ENCODE measurements around the gene RIOX2. TPM values are rescaled to one million over a fixed set of nuclear protein-coding genes. Genes with fewer than 3 reads are reported as not detected.

The RIOX2 gene
- total and polyA plus RNA-seq, 2 of the 13 experiments (the other 11 are each of a cell fraction or from before 2014, with no cell fraction given), result 19.9 to 43.3 TPM

- TF ChIP-seq MTF2 (CRISPR knock-in tag; IDR thresholded peaks at IDR 0.05; ENCODE audit: borderline replicate concordance), result no peak
- TF ChIP-seq ZNF772 (CRISPR knock-in tag; IDR thresholded peaks at IDR 0.05), result 0 out of 2 replicates have a peak, but pooled peaks have one; percentile 66
- no peak; the same call in 1 of the 2 replicates for TF ChIP-seq ZNF788 (CRISPR knock-in tag; IDR thresholded peaks at IDR 0.05; ENCODE audit: borderline replicate concordance)
- no peak for TF ChIP-seq ZNF766 (CRISPR knock-in tag; IDR thresholded peaks at IDR 0.05; ENCODE audit: borderline replicate concordance)
- TF ChIP-seq SAP130 (CRISPR knock-in tag; IDR thresholded peaks at IDR 0.05; ENCODE audit: low read depth), result peak; percentile 67
- no peak for TF ChIP-seq ZNF382 (CRISPR knock-in tag; IDR thresholded peaks at IDR 0.05; ENCODE audit: borderline replicate concordance)
- TF ChIP-seq CHD2 (IDR thresholded peaks at IDR 0.05; ENCODE audit: low read depth, low read length), result no peak
- no peak for TF ChIP-seq RFX1 (IDR thresholded peaks at IDR 0.05)
- TF ChIP-seq ZNF629 (CRISPR knock-in tag; conservative IDR thresholded peaks at IDR 0.05), result no peak
- no peak for TF ChIP-seq ZFYVE20 (CRISPR knock-in tag; IDR thresholded peaks at IDR 0.05; ENCODE audit: borderline replicate concordance, low read depth)
- TF ChIP-seq ZNF234 (CRISPR knock-in tag; conservative IDR thresholded peaks at IDR 0.05), result no peak
- TF ChIP-seq E2F5 (CRISPR knock-in tag; conservative IDR thresholded peaks at IDR 0.05), result no peak
- TF ChIP-seq NR2F2 (IDR thresholded peaks at IDR 0.05; ENCODE audit: borderline replicate concordance, low read depth), result peak; percentile 46; the same call in 1 of the 2 replicates
- TF ChIP-seq MBNL3 (CRISPR knock-in tag; conservative IDR thresholded peaks at IDR 0.05), result no peak
- peak; percentile 49; the same call in 1 of the 2 replicates for TF ChIP-seq DPF2 (CRISPR knock-in tag; IDR thresholded peaks at IDR 0.05; ENCODE audit: borderline replicate concordance, low read depth)
- no peak for TF ChIP-seq ZNF577 (CRISPR knock-in tag; IDR thresholded peaks at IDR 0.05; ENCODE audit: borderline replicate concordance, low read depth)
- TF ChIP-seq ZNF7 (CRISPR knock-in tag; IDR thresholded peaks at IDR 0.05), result no peak
- no peak for TF ChIP-seq TGIF2 (CRISPR knock-in tag; IDR thresholded peaks at IDR 0.05)
- TF ChIP-seq, protein P1, sequence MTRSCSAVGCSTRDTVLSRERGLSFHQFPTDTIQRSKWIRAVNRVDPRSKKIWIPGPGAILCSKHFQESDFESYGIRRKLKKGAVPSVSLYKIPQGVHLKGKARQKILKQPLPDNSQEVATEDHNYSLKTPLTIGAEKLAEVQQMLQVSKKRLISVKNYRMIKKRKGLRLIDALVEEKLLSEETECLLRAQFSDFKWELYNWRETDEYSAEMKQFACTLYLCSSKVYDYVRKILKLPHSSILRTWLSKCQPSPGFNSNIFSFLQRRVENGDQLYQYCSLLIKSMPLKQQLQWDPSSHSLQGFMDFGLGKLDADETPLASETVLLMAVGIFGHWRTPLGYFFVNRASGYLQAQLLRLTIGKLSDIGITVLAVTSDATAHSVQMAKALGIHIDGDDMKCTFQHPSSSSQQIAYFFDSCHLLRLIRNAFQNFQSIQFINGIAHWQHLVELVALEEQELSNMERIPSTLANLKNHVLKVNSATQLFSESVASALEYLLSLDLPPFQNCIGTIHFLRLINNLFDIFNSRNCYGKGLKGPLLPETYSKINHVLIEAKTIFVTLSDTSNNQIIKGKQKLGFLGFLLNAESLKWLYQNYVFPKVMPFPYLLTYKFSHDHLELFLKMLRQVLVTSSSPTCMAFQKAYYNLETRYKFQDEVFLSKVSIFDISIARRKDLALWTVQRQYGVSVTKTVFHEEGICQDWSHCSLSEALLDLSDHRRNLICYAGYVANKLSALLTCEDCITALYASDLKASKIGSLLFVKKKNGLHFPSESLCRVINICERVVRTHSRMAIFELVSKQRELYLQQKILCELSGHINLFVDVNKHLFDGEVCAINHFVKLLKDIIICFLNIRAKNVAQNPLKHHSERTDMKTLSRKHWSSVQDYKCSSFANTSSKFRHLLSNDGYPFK (CRISPR knock-in tag; IDR thresholded peaks at IDR 0.05; ENCODE audit: borderline replicate concordance), result no peak
- TF ChIP-seq, protein P2, sequence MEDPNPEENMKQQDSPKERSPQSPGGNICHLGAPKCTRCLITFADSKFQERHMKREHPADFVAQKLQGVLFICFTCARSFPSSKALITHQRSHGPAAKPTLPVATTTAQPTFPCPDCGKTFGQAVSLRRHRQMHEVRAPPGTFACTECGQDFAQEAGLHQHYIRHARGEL (CRISPR knock-in tag; IDR thresholded peaks at IDR 0.05), result no peak
- TF ChIP-seq, protein P3, sequence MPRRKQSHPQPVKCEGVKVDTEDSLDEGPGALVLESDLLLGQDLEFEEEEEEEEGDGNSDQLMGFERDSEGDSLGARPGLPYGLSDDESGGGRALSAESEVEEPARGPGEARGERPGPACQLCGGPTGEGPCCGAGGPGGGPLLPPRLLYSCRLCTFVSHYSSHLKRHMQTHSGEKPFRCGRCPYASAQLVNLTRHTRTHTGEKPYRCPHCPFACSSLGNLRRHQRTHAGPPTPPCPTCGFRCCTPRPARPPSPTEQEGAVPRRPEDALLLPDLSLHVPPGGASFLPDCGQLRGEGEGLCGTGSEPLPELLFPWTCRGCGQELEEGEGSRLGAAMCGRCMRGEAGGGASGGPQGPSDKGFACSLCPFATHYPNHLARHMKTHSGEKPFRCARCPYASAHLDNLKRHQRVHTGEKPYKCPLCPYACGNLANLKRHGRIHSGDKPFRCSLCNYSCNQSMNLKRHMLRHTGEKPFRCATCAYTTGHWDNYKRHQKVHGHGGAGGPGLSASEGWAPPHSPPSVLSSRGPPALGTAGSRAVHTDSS (CRISPR knock-in tag; conservative IDR thresholded peaks at IDR 0.05), result no peak
- no peak for TF ChIP-seq SMAD9 (CRISPR knock-in tag; IDR thresholded peaks at IDR 0.05)
- no peak for TF ChIP-seq ISX (CRISPR knock-in tag; conservative IDR thresholded peaks at IDR 0.05)
- TF ChIP-seq ZMAT3 (CRISPR knock-in tag; conservative IDR thresholded peaks at IDR 0.05), result no peak
- TF ChIP-seq ZNF747 (CRISPR knock-in tag; IDR thresholded peaks at IDR 0.05; ENCODE audit: borderline replicate concordance), result no peak
- peak; percentile 54 for TF ChIP-seq NR2F6 (IDR thresholded peaks at IDR 0.05)
- no peak for TF ChIP-seq NR2F6 (CRISPR knock-in tag; IDR thresholded peaks at IDR 0.05)
- TF ChIP-seq ZNF24 (IDR thresholded peaks at IDR 0.05), result no peak
- no peak for TF ChIP-seq NR3C1 (CRISPR knock-in tag; IDR thresholded peaks at IDR 0.05)
Observed at GRCh38 chr3:97992547-97993173, 20.4 kb upstream of the RIOX2 start (continued).

All from HepG2 (cell line).